UCSD-AML1 (cell line): ENCODE data around the gene BCL7A.
"Not testable (repeated sequence)": the region's sequence is repeated elsewhere in the genome, so short reads cannot be mapped to it uniquely, and the experiment has no call there.

ENCODE experiments used
- DNase-seq: peaks from one replicate; lab custom pipeline; 2025; ENCODE audit not compliant: unreplicated experiment; lab: John Stamatoyannopoulos, UW

BCL7A gene

GRCh38 chr12:122051231-122051876, 29.7 kb downstream of the BCL7A start:
- DNase-seq = no peak

DNA sequence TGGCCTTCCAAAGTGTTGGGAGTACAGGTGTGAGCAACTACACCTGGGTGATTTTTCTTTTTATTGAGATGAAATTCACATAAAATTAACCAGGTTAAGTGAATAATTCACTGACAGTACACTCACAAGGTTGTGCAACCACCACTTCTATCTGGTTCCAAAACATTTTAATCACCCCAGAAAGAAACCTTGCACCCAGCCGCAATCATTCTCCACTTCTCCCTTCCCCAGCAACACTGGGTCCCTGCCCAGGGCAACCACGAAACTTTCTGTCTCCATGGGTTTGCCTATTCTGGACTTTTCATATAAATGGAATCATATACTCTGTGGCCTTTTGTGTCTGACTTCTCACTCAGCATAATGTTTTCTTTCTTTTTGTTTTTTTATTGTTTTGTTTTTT, 30.6 kb downstream of the BCL7A start:
- DNase-seq = no peak

GRCh38 chr12:122054842-122055520, 33.3 kb downstream of the BCL7A start:
- no peak for DNase-seq

GRCh38 chr12:122056406-122056805, 34.7 kb downstream of the BCL7A start:
- DNase-seq = not testable (repeated sequence)

DNA sequence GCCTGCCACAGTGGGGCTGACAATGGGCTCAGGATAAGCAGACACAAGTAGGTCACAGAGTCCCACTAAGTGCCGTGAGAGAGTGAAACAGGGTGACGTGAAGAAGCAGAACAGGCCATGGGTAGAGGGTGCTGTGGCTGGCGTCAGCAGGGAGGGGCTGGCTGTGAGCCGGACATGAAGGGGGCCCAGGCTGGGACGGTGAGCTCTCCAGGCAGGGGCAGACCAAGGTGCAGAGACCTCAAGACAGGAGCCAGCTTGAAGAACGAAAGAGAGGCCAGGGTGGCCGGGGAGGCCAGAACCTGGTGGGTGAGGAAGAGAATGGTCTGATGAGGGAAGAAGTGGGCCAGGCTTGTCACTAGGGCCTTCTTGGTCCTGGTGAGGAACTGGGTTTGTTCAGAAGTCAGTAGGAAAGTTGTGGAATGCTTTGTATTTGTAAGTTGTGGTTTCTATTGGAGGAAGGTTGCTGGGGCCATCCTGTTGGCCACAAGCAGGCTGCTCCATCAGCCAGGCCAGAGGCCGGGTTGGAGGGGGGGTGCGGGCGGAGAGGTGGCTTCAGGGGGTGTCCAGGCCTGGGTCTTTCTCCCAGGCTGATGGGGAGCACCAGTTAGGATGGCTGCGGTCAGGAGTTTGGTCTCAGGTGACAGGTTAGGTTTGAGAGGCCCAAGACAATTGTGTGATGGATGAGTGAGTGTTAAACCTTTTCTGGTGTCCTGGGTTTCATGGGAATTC, 35.5 kb downstream of the BCL7A start:
- DNase-seq = no peak

GRCh38 chr12:122057769-122058168, 36.1 kb downstream of the BCL7A start:
- no peak for DNase-seq

DNA sequence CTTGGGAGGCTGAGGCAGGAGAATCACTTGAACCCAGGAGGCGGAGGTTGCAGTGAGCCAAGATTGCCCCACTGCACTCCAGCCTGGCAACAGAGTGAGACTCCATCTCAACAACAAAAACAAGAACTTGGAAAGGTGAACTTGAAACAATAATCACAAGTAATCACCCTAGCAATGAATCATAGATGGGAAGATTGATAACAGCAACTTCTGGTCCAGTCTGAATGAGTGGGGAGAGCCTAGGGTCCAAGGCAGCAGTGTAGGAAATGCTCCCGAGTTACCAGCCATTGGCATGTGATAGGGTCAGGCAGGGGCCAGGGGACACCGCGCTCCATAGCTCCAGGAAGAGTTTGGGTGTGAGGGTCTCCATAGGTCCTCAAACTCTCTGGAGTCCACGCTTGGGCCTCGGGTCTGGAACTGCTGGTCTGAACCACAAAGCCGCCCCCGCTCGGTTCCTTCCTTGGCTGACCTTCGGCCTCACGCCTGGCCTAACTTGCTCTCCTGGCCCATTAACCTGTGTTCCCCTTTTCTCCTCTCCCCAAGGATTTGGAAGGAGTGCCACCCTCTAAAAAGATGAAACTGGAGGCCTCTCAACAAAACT, 37.0 kb downstream of the BCL7A start:
- DNase-seq = no peak

DNA sequence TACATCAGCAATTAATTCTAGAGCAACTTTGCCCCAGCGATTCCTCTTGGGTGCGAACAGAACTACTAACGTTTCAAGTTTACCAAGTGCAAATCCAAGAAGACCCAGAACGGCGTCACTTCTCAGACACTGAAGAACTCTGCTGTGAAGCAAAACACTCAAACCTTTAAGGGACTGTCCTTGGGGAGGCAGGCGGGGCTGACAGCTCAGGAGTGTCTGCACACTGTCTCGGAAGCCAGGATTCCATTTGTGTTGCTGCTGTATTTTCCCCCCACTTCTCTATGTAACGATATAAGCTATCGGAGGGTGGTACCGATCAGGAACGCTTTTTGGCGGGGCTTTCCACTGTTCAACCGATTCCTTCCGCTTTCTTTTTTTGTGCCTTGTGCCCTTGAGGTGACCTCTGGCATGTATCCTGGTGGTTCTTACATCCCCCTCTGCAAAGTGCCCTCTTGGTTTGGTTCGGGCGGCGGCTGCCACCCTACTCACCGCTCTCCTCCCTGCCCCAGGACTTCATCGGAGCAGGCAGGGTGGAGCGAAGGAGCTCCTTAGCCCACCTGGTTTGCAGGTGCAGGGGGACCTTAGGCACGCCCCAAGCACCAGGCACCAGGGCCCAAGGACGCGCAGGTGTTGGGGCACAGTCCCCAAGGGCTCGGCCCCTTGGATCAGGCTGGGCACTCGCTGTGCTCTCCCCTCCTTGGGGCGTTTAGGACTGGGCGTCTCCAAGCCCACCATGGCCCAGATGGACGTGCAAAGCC, 37.7 kb downstream of the BCL7A start:
- DNase-seq = no peak

DNA sequence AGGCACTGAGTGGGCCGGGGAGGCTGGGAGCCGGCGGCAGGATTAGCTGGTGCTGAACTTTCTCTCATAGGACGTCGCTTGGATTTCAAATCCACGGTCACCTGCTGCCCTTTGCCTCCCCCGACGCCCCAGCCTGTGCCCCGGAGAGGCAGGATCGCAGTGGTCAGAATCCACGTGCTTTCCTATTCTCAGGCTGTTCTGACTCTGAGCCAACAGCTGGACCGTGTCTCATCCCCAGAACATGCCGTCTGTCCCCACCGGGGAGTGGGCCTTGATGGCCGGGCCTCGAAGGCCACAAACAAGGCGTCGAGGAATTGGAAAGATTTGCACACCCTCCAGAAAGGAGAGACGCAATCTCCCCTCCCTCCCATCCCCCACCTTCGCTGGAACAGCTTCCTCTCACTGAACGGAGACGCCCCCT, 38.4 kb downstream of the BCL7A start:
- no peak for DNase-seq

GRCh38 chr12:122061253-122061652, 39.6 kb downstream of the BCL7A start:
- DNase-seq = no peak

DNA sequence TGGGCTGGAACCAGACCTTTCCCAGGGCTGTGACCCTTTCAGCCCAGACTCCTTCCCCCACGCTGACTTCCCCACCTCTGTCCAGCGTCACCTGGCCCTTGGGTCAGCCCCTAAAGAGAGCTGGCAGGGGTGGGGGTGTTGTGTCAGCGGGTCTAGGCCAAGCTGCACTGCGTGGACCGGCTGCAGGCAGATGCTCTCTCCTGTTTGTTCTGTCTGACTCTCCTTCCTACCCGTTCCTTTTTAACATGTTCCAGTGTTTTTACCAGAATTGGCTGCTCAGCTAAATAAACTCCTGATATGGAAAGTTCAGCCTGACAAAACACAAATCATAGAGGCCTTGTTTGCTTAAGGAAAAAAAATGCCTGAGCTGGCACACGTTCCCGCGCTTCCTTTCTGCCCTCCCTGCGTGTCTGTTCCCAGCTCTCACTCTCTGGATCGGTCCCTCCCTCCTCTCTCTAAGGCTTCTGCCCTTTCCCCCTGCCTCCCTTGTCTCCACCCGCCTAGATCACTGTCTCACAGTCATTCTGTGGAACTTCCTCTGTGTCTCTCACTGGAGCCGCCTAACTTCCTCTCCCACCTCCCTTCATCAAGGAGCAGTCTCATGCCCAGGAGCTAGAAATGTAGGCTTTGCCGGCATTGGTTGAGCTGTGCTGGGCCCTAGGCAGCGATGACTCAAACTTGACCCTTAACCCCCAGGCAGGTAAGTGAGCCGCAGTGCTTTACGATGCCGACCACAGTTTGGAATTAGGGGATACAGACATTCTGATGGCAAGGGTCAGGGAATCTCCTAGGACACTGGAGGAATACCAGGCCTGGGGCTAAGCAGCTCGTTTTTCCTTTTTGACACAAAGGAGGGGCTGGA, 41.4 kb downstream of the BCL7A start:
- DNase-seq = peak; percentile 64

DNA sequence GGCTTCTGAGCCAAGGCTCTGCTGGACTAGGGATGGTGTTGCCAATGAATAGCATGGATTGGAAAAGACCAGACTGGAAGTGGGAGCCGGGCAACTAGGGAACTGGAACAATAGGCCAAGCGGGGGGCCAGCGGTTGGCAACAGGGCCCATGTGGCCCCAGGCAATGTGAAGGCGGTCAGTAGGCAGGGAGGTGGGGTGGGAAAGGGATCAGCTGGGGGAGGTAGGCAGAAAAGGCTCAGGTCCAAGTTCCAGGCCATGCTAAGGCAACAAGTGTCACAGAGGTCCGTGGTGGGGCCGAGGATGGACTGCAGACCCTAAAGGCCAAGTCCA, 42.0 kb downstream of the BCL7A start:
- DNase-seq = no peak

GRCh38 chr12:122064025-122064777, 42.5 kb downstream of the BCL7A start:
- DNase-seq = peak; percentile 92

DNA sequence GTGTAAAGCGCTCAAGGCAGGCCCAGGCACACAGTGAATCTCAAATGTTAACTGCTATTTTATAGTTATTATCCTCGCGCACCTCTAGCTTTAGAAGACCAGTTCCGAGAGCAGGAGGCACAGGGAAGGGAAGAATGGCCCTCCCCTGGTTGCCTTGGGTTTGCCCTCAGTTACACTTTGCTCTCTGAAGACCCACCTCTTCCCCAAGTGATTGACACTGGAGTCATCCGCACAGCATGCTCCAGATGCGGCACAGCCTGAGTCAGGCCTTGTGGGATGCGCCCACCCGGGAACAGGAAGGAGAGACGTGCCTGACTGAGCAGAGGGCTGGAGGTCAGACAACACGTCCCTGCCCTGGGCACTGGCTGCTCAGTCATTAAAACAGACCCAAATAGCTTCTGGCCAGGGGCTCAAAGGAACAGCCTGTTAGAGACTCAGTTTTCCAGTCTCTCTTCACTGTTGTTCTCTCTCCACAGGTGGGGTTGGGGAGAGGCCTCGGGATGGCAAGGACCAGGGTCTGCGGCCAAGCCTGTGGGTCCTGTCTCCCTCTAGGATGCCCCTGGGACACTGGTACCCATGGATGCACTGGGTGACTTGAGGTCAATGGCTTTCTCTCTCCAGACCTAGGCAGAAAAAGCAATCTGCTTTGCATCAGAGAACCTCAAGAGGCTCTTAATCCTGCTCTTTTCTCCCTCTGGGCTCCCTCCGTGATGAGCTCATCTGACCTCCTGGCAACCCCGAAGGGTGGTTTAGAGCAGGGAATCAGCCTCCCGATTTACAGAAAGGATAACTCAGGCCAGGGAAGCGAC, 43.3 kb downstream of the BCL7A start:
- peak; percentile 69 for DNase-seq

- DNase-seq = no peak
These were observed 45.9 kb downstream of the BCL7A start for GRCh38 chr12:122067548-122067947.

DNA sequence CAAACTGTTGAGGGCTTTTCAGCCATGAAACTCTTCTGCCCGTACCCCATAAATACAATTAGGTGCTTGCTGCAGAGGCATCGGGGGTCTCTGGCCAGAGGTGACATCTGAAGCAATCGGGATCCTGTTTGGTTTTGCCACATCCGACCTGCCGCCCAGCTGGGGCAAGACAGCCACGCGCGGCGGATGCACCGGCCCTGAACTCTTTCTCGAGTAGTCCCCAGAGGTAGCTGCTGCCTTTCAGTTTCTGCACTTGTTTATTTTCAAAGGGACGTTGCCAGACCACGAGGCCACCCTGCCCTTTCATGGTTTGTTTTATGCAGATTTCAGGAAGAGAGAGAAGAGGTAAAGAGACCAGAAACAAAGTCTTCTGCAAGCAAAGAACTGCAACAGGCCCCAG, 46.3 kb downstream of the BCL7A start:
- DNase-seq = no peak

DNA sequence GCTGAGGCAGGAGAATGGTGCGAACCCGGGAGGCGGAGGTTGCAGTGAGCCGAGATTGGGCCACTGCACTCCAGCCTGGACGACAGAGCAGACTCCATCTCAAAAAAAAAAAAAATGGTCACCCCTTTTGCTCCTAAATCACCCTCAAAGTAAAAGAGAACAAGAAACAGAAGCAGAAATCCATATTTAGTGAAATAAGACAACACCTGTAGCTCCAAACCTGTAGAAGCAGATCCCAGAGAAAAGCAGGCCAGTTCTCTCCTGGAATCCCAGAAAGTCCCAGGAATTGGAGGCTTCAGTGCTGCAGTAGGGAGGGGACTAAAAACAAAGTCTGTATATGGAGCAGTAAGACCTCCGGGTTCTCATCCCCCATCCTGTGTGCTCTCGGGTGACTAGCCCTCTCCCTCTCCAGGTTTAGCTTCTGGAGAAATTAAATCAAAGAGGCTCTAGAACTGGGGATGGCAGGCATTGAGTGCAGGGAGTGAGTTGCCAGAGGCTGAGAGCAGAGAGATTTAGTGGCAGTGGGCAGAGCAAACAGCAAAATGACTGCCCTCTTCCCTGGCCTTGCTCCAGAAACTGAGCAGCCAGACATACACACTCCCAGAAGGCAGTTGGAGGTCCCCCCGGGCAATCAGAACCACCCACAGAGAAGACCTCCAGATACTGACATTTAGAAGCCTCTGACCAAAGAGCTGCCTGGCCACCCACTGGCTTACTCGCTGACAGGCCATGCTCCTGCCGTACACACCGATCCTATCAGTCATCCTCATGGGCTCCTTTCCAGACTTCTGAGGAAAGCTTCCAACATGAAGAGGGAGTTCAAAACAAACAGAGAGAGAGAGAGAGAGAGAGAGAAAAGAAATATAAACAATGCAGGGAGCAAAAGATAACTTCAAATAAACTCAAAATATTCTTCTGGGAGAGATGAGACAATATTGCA, 50.6 kb downstream of the BCL7A start:
- DNase-seq = no peak

GRCh38 chr12:122073815-122074214, 52.1 kb downstream of the BCL7A start:
- DNase-seq = no peak
